D341Med (cell line): ENCODE data around the gene SUPT3H.

ENCODE experiments used
- DNase-seq: peaks from one replicate; pipeline ENCODE4 v3.0.0; 2012; ENCODE audit warnings: low spot score

The SUPT3H gene

DNA sequence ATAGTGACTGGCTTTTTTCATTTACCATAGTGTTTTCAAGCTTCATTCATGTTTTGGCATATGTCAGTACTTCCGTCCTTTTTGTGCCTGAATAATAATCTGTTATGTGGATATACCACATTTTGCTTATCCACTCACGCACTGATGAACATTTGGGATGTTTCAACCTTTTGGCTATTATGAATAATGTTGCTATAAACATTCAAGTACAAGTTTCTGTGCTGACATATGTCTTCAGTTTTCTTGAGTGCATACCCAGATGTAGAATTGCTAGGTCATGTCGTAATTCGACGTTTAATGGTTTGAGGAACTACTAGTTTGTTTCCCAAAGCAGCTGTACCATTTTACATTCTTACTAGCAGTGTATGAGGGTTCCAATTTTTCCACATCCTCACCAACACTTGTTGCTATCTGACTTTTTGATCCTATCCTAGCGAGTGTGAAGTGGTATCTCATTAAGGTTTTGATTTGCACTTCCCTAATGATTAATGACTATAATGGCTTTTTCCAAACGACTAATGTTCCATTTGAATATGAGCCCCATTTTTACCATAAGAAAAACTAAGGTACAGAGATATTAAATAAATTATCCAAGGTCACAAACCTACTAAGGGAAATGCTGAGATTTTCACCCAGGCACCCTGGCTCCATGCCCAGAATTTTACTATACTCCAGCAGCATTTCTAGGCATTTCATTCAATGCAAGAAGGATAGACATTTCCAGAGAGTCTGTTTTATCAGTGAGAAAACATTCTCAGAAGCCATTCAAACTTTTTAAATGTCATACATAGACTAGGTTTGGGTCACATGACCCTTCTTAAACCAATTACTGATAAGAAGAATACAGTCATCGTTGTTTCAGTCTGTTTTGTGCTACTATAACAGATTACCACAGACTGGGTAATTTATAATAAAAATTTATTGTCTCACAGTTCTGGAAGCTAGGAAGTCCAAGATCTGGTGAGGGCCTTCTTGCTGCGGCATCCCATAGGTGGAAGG lies 120.7 kb downstream of the SUPT3H start:
- no peak for DNase-seq

DNA sequence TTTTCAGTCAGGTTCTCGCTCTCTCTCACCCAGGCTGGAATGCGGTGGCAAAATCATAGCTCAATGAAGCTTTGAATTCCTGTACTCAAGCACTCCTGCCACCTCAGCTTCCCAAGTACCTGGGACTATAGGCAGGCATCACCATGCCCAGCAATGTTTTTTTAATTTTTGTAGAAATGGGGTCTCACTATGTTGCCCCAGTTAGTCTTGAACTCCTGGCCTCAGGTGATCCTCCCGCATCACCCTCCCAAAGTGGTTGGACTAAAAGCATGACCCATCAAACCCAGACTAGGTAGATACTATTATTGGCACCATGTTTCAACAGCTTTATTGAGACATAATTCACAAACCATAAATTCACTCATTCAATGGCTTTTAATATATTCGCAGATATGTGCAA lies 122.3 kb downstream of the SUPT3H start:
- DNase-seq: no peak

DNA sequence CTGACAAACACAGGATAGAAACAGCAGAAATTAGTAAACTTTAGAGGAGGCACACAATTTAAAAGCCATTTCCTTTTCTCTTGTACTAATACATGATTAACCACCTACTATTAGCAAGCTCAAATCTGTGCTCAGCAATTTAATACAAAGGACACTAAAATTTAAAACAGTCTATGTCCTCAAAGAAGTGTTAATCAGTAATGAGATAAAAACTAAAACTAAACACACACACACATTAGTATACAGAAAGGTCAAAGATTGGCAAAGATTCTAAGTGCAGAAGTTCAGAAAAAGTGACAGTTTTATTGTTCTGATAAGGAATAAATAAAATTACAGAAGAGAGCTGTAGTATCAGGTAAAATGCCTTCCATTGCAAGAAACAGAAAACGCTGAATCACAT lies 123.5 kb downstream of the SUPT3H start:
- DNase-seq: no peak

DNA sequence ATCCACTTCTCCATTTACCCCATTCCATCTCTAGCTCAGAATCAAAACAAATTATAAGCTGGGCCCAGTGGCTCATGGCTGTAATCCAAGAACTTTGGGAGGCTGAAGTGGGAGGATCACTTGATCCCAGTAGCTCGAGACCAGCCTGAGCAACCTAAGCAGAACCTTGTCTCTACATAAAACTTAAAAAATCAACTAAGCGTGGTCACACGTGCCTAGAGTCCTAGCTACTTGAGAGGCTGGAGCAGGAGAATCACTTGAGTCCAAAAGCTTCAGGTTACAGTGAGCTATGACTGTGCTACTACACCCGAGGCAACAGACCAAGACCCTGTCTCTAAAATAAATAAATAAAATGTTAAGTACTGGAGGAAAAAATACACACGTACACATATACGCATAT lies 124.3 kb downstream of the SUPT3H start:
- no peak for DNase-seq

DNA sequence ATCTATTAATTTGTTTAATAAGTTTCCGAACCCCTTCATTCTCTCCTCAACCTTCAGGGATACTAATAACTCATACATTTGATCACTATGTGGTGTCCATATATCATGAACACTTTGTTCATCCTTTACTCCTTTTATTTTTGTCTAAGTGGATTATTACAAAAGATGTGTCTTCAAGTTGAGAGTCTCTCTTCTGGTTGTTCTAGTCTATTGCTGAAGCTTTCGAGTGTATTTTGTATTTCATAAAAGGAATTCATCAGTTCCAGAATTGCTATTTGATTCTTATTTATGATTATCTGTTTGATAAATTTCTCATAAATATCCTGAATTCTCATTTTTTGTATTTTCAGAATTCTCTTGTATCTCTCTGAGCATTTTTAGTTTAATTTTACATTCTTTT lies 146.1 kb downstream of the SUPT3H start:
- no peak for DNase-seq

DNA sequence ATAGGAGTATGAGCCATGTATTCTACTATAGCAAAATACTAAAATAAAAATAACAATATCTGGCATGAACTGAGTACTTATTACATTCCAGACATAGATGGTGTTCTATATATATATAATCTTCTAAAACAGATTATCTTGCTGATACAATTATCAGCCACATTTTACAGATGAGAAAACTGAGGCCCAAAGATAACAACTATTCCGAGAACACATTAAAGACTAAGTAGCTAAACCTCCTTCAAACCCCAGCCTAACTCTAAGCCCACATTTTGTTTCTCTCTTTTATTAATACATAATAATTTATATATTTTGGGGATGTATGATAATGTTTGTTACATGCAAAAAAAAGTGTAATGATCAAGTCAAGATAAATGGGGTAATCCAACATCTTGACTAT lies 148.3 kb downstream of the SUPT3H start:
- no peak for DNase-seq

DNA sequence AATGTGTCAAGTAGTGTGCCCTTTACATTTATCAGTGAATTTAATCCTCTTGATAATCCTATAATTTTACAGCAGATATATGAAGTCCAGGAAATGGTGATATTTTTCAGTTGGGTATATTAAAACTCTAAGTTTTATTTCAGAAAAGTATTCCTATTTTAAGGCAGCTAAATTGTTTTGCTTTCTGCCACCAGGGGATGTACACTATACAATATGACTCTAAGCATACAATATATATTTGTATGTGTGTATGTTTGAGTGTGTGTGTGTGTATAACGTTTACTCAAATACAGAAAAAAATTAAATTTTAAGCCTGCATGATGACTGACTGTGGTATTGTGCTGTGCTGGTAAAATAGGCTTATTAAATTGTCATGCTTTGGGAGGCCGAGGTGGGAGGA lies 151.7 kb downstream of the SUPT3H start:
- no peak for DNase-seq

DNA sequence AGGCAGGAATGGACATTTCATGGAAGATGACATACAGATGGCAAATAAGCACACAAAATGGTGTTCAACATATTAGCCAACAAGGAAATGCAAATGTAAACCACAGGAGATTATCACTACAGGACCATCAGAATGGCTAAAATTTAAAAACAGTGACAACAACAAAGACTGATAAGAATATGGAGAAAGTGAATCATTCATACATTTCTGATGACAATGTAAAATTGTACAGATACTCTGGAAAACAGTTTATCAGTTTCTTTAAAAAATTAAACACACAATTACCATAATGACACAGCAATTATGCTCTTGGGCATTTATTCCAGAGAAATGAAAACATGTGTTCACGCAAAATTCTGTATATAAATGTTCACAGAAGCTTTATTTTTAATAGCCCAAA lies 155.4 kb downstream of the SUPT3H start:
- DNase-seq: no peak

DNA sequence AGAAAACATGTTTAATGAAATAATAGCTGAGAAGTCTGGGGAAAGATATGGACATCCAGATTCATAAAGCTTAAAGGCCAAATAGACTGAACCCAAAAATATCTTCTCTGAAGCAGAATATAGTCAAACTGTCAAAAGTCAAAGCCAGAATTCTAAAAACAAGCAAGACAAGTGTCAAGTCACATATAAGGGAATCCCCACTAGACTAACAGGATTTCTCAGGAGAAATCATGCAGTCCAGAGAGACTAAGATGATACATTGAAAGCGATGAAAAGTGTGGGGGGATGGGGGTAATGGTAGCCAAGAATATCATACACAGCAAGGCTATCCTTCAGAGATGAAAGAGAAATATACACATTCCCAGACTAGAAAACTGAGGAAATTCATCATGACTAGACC lies 162.0 kb downstream of the SUPT3H start:
- DNase-seq: no peak

DNA sequence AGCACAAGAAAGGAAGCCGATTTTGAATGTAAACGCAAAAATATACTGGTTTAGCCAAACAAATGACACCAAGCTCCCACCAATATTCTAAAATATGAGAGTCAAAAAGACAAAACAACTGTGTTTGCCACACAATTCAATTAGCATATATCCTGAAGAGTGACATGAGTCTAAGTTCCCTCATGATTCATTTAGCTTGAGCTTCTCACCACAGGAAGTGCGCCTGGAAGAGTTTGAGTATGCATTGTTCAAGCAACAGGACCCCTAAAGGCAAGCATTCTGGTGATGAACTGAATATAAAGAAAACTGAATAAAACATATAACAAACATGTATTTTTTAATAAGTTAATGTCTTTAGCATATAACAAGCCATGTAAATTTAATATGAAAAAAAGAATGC lies 164.8 kb downstream of the SUPT3H start:
- no peak for DNase-seq

DNA sequence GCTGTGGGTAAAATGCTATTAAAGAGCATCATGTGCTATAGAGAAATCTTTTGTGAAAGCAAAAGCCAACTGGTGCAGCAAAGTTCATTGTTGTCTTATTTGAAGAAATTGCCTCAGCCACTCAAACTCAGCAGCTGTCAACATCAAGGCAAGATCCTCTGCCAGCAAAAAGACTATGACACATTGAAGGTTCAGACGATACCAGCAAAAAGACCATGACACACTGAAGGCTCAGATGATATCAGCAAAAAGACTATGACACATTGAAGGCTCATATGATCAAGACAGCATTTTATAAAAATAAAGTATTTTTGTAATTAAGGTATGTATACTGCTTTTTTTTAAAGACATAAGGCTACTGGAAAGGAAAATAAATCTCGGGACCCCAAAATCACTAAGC lies 168.0 kb downstream of the SUPT3H start:
- DNase-seq: no peak

DNA sequence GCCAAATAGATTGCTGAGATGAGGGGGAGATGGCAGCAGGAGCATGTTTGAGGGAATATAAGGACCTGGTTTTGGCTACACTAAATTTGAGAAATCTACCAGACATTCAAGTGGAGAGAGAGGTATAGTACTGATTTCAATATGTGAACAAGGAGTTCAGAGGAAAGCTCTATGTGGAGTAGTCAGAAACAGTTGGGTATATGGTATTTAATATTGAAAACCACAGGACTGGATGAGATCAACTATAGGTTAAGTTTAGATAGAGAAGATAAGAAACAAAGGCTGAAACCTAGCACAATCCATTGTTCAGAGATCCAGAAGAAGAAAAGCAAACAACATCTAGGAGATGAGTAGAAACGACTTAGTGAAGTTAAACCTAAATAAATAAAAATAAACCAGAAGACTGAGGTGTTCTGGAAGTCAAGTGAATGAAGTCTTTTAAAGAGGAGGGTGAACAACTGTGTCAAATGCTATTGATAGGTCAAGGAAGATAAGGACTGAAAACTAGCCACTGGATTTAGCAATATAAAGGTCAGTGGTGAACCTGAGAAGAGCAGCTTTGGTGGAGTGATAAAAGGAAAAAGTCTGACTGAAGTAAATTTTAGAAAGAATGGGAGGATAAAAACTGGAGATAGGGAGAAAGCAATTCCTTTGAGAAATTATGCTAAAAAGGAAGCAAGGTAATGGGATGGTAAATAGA lies 170.8 kb downstream of the SUPT3H start:
- no peak for DNase-seq

DNA sequence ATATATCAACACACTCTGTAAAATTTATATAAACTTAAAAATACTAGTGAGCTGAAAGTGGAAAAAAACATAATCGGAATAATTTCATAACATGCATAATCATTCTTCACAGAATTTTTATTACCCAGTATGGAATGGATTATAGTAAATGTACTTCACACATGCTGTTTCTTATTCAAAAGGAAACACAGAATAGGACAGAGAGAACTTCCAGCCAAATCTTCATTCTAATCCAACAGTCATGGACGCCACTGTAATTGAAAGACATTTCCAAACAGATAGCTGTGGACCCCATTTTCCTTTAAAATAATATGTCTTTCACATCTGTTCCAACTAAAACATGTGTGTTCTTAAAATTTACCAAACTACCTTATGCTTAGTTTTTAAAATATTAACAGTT lies 176.2 kb downstream of the SUPT3H start:
- no peak for DNase-seq

DNA sequence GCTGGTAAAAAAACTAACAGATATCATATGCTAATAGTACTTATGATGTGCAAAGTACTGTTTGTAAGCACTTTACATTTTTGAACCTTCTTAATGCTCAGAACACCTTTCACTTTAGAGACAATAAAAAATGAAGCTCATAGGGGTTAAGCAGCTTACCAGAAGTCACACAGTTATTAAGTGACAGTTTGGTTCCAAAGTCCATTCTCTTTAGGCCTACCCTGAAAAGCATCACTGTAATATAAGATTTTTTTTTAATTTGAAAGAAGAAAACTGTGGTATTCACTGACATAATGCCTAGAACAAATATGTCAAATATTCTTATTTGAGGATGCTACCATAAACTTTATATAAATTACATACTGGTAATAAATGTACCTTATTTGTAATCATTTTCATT lies 177.2 kb downstream of the SUPT3H start:
- no peak for DNase-seq

DNA sequence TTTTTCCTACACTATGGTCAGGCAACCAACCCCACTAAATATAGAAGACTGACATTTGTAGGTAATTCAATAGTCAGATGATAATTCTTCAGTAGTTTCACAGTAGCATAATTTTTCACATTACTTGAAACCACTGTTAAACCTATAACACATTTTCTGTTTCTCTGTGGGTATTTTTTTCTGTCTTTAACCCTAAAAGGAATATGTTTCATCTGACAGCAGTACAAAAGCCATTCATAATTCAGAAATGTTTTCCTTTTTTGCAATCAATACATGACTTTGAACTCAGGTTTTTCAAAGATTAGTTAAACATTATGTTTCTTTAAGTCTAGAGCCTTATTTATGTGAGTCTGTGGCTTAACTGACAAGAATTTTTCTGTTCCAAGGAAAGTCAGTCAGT lies 178.2 kb downstream of the SUPT3H start:
- no peak for DNase-seq

DNA sequence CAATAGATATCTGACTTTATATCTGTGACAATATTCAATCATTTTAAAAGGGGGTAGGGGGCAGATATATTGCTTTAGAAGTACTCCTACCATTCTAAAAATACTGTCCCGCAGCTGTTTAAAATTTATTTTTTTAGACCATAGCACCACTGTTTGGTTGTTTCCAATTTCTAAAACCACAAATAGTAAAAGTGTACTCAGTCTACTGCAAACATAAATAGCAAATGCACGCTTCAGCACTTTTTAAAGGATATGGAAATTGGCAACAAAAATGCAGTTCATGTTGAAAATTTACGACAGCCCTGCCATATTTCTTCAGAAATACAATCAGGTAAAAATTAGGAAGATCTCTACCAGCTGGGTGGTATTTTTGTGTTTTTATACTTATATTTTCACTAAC lies 181.6 kb downstream of the SUPT3H start:
- DNase-seq: no peak

DNA sequence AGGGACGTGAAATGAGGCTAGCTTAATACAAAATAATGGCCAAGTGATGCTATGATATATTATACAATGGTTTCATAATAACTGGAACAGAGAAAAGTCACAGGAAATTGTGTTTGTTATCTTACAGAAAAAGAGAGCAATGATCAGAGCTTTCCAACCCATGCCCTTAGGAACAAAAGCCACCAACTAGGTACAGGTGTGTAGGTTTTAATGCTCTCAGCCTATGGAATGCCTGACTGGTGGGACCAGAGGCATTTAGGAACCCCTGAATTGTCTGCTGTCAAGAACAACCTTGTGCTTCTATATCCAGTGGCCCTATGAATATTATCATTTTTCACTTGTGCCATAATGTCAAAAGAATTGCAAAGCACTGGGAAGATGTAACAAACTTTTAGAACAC lies 182.6 kb downstream of the SUPT3H start:
- no peak for DNase-seq

DNA sequence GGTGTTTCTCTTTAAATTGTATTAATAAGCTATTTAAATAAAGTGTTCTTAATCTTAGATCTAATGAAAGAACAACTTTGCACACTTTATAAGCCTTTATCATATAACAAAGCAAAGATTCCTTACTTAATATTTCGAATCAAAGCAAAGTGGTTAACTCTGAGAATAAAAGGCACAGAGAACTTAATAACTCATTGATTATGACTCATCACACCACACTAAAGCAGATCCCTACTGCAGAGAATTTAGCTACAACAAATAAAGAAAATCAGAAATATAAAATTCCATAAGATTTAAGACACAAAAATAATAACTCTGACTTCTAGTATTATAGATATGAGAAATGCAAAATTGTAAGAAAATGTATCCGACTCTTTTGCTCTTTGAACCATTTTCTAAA lies 185.2 kb downstream of the SUPT3H start:
- no peak for DNase-seq

DNA sequence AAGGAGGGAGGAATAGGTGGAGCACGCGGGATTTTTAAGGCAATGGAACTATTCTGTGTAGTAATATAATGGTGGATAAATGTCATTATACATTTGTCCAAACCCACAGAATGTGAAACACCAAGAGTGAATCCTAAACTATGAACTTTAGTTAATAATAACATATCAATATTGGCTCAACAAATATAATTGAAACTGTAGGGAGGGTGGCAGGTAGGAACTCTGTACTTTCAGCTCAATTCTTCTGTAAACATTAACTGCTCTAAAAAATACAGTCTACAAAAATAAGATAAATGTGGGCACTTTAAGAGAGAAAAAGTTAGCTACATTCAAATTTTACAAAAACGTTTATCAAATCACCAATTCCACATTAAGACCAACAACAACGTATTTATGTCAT lies 186.3 kb downstream of the SUPT3H start:
- DNase-seq: no peak

DNA sequence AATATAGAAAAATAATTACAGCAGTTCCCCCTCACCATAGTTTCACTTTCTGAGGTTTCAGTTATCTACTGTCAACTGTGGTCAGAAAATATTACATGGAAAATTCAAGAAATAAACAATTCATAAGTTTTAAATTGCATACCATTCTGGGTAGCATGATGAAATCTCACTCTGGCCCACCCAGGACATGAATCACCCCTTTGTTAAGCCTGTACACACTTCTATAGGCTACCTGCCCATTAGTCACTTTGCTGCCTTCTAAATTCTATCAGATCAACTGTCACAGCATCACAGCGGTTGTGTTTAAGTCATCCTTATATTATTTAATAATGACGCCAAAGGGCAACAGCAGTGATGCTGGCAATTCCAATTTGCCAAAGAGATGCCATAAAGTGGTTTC lies 189.9 kb downstream of the SUPT3H start:
- no peak for DNase-seq

DNA sequence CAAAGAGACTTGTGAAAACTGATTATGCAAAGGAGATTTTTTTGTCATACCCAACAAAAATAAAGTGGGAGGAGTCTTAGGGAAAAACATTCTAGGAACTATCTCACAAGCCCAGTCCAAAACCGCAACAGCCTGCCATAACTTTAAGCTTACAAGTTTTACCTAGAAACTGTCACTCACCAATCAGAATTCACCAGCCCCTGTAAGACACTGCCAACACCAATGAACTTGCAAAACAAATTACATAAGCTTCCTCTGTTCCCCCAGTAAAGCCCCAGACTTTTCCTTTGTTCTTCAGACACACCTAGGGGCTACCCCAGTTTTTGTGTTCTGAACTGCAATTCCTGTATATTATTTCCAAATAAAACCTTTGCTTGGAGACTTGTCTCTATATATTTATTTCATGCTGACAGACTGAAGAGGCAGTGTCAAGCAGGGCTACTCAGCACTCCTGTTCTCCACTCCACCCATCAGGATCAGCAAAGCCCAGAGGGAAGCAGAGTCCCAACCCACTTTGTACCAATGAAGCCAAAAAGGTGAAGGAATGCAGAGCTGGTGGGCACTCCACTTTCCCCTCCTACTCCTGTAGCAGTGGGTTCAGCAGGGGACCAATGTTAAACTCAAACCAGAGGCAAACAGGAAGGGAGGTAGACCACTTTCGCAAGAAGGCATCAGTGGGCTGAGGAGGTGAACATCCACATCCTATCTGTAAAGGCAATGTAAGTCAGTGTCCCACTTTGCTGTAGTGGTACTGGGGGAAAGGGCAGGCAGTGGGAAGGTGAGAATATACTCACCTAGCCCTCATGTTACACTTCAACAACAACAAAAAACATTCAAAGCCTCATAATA lies 192.1 kb downstream of the SUPT3H start:
- DNase-seq: no peak

DNA sequence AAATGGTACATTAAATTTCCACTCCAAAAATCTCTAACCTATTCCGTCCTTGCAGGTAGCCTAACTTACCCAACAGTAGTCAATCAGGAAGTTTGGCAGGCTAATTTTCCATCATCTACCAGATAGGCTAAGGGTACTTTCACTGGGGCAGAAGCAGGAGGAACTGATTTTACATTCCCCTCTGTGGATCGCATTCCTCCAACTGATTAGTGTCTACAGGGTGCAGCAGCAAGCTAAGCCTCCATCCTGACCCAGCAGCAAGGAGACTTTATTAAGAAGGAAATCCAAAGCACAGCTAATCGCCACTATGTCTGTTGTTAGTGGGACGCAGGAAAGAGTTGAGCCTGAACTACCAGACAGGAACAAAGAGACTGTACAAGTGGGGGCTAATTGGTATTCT lies 192.8 kb downstream of the SUPT3H start:
- DNase-seq: no peak

DNA sequence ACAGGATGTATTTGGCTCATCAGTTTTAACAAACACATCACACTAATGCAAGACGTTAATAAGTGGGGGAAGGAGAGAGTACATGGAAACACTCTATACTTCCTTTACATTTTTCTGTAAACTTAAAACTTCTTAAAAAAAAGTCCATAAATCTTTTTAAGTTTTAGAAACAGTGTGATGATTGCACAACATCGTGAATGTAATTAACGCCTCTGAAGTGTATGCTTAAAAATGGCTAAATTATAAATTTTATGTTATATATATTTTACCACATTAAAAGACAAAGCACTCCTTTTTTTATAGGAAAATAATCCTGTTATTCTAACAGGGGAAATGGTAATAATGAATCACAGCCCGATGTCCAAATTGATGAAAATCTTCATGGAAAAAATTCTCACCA lies 193.7 kb downstream of the SUPT3H start:
- DNase-seq: no peak
